HG02678 (cell line): ENCODE measurements around the gene SLC35E1.
"Not testable (repeated sequence)": the region's sequence is repeated elsewhere in the genome, so short reads cannot be mapped to it uniquely, and the experiment has no call there.

Experiments
- ATAC-seq: cut with Tn5 transposase; IDR thresholded peaks from one replicate; pipeline ENCODE4 v1.9.1; 2021; ENCODE audit warnings: mild to moderate bottlenecking, moderate library complexity; ENCODE audit not compliant: unreplicated experiment

The SLC35E1 gene

GRCh38 chr19:16527334-16527935 lies 44.8 kb downstream of the SLC35E1 start:
- ATAC-seq = no peak

- no peak for ATAC-seq
Observed at GRCh38 chr19:16525751-16526481, 46.3 kb downstream of the SLC35E1 start.

- ATAC-seq = no peak
Observed at GRCh38 chr19:16524991-16525734, 47.1 kb downstream of the SLC35E1 start.

GRCh38 chr19:16522559-16523377 lies 49.4 kb downstream of the SLC35E1 start:
- no peak for ATAC-seq

- no peak for ATAC-seq
Observed at GRCh38 chr19:16521715-16522289, 50.4 kb downstream of the SLC35E1 start.

- no peak for ATAC-seq
Observed at GRCh38 chr19:16520986-16521624, 51.1 kb downstream of the SLC35E1 start.

GRCh38 chr19:16520074-16520973 lies 51.9 kb downstream of the SLC35E1 start:
- no peak for ATAC-seq

- no peak for ATAC-seq
Observed at GRCh38 chr19:16519230-16519687, 53.0 kb downstream of the SLC35E1 start.

- no peak for ATAC-seq
Observed at GRCh38 chr19:16518483-16519229, 53.6 kb downstream of the SLC35E1 start.

GRCh38 chr19:16518061-16518460 lies 54.2 kb downstream of the SLC35E1 start:
- ATAC-seq = no peak

- no peak for ATAC-seq
Observed at GRCh38 chr19:16516923-16517610, 55.1 kb downstream of the SLC35E1 start.

- ATAC-seq = no peak
Observed at GRCh38 chr19:16516381-16516780, 55.8 kb downstream of the SLC35E1 start.

- no peak for ATAC-seq
Observed at GRCh38 chr19:16514383-16515019, 57.7 kb downstream of the SLC35E1 start.

- not testable (repeated sequence) for ATAC-seq
Observed at GRCh38 chr19:16512611-16513010, 59.6 kb downstream of the SLC35E1 start.

GRCh38 chr19:16509141-16510061 lies 62.8 kb downstream of the SLC35E1 start:
- ATAC-seq = no peak

GRCh38 chr19:16508546-16508945 lies 63.7 kb downstream of the SLC35E1 start:
- no peak for ATAC-seq
